NCI-H1092 treated with DMSO at 0.1 percent for 48 hours (cell line): ENCODE measurements around the gene PHF23.
"Not testable (repeated sequence)": the region's sequence is repeated elsewhere in the genome, so short reads cannot be mapped to it uniquely, and the experiment has no call there.

Source experiments
- DNase-seq: peaks from one replicate; lab custom pipeline; 2025; lab: John Stamatoyannopoulos, UW

Gene PHF23

DNA sequence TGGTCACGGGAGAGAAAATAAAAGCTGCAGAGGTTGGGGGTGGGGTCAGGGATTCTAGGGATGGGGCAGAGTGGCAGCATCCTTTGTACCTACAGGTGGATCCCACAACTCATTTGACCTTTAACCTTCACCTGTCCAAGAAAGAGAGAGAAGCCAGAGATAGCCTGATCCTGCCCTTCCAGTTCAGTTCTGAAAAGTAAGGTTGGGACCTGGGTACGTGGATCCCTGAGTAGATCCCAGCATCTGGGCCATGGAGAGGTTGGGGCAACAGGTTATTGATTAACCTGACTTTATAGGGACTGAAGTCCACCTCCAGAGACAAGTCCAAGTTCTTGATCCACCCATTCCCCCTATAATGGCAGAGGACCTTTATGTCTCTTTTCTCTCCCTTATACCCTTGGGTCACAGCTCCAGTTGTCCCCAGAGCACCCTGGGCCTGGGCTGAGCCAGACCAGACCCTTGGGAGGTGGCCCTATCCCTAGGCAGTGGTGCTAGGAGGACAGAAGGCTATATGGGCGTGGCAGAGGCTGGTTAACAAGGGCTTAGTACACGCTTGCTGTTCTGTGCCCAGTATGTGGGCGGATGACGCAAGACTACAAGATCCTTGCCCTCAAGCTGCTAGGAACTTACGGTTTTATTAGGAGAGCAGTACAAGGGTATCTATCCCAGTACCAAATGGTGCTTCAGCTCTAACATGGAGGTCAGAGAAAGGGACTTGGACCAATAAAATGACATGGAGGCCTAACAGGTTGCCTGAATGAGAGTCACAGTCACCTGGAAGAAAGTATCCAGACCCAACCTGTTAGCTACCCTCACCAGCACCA is 19.7 kb upstream of the PHF23 start:
- DNase-seq, result no peak

DNA sequence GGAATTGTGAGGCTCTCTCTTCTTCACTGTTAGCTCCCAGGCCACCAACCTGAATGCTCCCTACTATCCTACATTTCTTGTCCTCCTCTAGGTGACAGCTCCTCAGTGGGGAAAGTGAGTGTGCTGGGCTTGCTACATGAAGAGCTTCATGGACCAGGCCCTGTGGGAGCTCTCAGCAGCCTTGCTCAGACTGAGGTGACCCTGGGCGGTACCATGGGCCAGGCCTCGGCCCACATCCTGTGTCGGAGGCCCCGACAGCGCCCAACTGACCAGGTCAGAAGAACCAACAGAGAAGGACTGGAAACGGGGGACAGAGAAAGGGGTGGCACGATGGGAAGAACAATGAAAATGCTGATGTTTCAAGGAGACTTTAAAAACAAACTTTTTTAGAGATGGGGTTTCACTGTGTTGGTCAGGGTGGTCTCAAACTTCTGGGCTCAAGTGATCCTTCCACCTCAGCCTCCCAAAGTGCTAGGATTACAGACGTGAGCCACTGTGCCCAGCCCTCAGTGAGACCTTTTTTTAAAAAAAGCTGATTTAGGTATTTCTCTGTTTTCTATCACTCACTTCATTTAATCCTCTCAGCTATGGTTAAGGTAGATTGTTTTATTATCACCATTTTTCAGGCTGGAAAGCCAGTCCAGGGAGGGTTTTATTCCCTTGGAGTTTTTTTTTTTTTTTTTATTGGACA is 17.7 kb upstream of the PHF23 start:
- DNase-seq, result no peak

DNA sequence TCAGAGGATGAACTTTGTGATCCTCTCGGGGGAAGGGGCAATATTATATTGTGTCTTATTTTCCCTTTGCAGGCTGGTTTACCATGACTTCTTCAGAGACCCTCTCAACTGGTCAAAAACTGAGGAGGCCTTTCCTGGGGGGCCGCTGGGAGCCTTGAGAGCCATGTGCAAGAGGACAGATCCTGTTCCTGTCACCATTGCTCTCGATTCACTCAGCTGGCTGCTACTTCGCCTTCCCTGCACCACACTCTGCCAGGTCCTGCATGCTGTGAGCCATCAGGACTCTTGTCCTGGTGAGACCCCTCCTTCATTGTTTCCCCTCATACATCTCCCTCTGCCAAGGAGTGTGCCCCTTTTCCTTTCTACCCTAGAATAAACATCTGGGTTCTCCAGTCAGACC is 15.3 kb upstream of the PHF23 start:
- DNase-seq, result no peak

DNA sequence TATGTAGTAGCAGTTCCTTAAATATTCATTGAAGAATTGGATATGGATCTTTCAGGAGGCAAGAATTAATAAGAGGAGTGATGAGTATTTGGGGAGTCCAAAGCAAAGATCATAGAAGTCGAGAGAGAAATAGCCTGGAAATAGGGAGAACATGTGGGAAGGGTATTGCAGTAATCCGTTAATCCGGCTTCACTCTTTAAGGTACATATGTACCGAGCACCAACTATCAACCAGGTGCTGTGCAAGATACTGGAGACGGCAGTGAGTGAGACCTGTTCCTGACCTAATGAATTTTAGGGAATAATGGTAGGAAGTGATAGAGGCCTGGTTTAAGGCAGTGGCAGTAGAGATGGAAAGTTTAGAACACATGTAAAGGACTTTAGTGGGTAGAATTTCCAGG is 13.8 kb upstream of the PHF23 start:
- DNase-seq, result no peak

DNA sequence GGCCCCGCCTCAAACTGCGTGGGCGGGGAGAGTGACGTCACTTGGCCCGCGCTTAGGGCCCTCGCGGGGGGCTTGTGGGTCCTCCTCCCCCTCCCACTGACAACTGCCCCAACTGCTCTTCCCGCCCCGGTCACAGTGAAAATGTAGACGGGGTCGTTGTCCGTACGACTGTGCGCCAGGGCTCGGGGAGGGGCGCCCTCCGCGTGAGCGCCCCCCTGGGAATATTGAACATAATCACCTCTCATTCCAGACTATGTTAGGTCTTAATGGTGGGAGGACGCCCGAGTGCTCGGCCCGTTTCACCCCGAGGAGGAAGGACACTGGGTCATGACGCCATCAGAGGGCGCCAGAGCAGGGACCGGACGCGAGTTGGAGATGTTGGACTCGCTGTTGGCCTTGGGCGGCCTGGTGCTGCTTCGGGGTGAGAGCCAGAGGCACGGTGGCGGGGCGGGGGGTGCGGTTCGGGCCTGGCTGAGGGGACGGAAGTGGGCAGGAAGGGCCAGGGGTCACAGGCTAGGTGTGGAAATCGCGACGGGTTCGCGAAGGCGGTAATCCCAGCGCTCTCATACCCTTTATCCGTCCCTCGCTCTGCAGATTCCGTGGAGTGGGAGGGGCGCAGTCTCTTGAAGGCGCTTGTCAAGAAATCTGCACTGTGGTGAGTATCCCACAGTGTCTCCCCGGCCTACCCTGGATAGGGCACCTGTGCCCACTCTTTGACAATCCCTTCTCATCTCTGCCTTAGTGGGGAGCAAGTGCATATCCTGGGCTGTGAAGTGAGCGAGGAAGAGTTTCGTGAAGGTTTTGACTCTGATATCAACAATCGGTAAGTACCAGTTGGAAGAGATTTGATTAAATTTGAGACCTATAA is 13.2 kb upstream of the PHF23 start, which contains the start of gene ELP5:
Gene ELP5 (plus strand): TSS at position 40 of the 868 bp plus-strand sequence. CDS start 336 bp downstream, at position 376.
- DNase-seq, result peak; percentile 95

- peak; percentile 98 for DNase-seq
Measured at GRCh38 chr17:7251661-7252175, 12.5 kb upstream of the PHF23 start, which contains the start of gene CTDNEP1. CTDNEP1 (minus strand) TSS chr17:7251734; CDS start chr17:7251296, 438 bp downstream.

DNA sequence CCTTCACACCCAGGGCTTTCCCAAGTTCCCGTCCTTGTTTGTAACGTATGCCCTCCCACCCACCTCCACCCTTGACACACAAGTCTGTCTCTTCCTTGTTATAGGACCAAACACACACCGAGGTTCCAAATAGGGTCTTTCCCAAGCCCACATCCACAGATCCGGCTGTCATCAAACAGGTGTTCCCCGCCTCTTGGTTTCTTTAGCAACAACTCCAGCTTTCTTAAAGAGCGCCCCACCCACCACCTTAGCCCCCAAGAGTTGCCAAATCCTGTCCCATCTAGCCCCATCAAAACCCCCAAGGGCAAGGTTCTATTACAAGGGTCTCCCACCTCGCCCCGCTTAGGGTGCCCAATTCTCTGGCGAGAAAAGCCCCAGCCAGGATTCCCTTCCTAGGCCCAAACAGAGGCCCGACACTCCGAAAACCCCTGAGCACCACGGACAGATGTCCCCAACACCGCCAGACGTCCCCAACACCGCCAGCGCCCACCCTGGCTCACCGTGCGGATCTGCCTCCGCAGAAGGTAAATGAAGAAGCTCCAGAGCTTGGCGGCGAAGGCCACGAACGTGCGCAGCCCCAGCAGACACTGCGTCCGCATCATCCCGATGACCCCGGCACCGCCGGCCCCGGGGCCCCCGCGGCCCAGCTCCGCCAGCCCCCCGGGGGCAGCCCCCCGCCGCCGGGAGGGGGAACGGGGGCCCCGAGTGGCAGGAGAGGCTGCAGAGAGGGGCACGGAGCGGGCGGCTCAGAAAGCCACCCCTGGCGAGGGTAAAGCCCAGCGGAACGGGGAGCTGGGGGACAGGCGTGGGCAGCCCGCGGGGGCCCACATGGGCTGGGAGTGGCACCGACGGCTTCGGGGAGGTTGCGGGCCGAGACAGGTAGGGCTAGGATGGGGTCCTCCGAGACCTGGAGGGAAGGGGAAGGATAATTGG is 11.7 kb upstream of the PHF23 start:
- no peak for DNase-seq

- DNase-seq, result no peak
Measured at GRCh38 chr17:7249830-7250229, 10.6 kb upstream of the PHF23 start.

DNA sequence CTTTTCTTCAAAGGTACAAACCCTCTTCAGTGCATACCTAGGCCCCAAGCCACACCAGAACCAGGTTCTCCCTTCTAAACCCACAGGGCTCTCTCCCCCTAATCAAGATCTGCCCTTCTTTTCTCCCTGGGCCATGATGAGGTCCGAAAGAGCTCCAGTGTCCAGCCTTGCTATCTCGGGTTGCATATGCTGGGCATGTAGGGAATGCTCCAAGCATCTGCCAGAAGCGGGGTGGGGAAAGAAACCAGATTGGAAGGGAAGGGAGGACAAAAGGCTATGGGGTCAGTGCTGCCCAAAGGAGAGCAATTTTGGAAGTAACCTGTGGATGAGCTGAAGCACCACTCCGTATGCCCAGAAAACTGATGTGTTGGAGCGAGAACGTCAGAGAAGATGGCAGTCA is 10.0 kb upstream of the PHF23 start:
- DNase-seq, result no peak

DNA sequence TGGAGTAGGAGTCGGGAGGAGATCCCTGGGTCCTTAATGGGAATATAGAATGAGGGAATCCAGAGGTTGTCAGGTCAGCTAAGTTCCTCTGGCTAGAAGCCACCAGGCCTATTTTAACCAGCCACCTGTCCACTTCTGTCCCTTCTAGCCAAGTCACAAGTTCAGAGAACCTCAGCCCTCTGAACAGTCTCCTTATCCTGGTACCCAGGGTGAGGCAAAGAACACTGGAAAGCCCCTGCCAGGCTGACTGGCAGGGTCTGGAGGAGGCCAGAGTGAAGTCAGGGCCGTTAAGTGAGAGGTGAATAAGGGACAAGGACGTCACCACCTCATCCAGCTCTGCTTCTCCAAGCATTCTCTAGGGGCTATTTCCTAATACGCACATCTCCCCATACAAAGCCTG is 9.5 kb upstream of the PHF23 start:
- no peak for DNase-seq

DNA sequence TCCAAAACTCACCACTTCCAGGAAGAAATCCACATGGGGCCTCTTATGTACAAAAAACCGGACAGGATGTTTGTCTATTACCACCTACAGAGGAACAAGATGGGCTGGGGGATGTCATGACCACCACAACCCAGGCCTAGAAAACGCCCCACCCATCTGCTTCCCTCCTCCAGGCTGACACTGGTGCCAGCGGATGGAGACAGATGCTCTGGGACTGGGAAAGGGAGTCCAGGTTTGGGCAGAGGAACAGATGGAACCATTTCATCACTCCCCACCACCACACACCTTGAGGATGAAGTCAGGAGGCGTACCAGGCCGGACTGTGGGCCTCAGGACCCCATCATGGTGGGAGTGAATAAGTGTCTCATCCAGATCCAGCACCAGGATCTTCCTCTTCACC is 7.5 kb upstream of the PHF23 start:
- DNase-seq, result no peak

GRCh38 chr17:7243838-7244237 is 4.6 kb upstream of the PHF23 start:
- not testable (repeated sequence) for DNase-seq

DNA sequence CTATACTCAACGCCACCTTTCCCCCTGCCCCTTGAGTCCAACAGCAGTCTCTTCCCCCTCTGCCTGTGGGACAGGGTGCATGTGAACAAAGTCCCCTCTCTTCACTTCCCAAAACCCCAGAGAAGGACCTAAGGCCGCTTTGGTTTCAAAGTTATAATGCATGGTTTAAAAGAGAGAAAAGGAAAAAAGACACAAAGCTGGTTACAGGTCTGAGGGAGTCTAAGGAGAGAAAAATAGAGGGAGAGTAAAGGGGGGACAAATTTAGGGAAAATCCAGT is 4.1 kb upstream of the PHF23 start:
- DNase-seq, result no peak

DNA sequence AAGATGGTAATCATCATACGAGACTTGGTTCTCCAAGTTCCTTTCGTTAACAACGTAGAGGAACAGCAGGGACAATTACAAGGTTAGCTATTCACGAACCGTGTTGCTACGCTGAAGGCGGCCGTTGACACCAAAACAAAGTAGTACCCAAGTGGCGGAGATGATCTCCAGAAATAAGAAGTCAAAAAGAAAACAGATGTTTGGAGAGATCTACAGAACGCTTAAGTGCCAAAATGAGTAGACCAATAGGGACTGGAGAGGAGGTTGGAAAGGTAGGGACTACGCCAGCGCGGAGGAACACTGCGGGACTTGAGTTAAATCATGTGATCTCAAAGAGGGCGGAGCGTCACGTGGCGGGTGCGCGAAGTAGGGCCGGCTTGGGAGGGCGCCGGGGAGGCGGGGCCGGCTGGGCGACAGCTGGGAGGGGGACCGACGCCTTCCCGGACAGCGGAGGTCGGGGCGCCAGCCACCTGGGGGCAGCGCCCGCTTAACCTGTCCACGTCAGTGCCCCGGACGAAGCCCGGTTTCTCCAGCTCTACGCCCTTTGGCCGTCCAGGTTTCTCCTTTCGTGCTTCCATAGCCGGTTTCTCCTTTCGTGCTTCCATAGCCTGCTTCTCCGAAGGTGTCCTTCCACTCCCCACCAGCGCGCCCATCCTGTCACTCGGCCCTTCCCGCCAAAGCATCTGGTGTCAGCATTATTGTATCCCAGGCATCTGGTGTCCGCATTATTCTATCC is 3.6 kb upstream of the PHF23 start:
- DNase-seq, result peak; percentile 93

DNA sequence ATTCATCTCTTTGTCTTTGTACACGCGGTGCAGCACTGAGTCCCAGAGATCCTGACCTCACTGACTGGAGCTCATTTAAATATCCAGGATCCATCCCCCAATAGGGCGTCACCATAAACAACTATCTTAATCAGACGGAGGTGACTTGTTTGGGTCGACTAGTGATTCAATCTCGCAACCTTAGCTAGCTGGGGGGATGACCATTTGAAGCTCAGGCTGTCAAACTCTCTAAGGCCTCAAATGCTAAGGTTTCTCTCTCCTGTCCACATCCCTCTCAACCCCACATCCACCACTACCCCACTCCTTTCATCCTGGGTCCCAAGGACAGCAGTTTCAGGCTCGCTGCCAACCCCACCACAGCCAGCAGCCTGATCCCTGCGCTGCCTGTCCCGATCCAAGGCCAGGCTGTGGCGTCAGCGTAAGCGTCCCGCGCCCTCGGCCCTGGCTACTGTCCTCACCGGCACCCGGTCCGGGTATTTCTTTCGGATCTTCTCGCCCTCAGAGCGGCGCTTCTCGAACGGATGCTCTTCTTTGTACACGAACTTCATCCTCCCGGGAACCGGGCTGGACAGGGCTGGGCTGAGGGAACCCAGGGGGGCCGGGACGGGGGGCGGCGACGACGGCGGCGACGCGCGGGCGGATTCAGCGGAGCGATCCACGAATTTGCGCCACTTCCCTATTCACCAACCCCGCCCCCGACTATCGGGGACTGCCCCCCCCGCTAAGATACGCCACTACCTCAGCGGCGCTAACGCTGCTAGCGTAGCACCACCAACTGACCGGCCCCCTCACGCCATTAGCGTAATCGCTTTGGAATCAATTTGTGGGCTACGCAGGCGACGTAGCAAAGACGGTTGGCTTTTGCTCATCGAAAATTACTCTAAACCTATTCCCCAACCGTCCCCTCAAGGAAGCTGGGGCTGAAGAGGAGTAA is 2.8 kb upstream of the PHF23 start, which contains the start of gene GABARAP:
Gene GABARAP (minus strand): TSS at position 667 of the 934 bp plus-strand sequence. CDS start 119 bp downstream, at position 548.
- peak; percentile 87 for DNase-seq

GRCh38 chr17:7241090-7241733 is 2.0 kb upstream of the PHF23 start:
- DNase-seq, result no peak

DNA sequence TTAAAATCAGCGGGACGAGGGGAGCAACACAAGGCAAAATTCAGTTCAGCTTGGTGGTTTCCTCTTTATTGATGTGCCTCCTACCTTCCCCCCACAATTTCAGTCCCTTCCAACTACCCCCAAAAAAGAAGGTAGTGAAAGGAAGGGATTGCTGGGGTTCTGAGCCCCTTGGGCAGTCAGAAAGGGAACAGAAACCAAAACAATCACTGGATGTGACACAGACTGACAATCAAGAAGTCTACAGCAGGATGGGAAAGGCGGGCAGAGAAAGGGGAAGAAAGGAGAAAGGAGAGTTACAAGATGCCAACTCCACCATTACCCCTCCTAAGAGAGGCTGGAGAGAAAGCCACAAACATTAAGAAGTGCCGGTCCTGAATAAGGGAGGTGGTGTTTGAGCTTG is 1.1 kb upstream of the PHF23 start:
- no peak for DNase-seq

GRCh38 chr17:7238420-7239090 is 702 bp downstream of the PHF23 start:
- no peak for DNase-seq
